Fibroblast of peridontal ligament (primary cell): Measurements from ENCODE around the gene AVPR1B.

Experiments
- DNase-seq: peaks from one replicate; pipeline ENCODE4 v3.0.0-alpha.2; 2010; ENCODE audit errors: extremely low read depth

The AVPR1B gene

GRCh38 chr1:206117151-206117948 is at the start of gene AVPR1B:
TSS of gene AVPR1B (minus strand) at chr1:206117388. CDS start at chr1:206116890, 498 bp downstream.
- peak; percentile 22 for DNase-seq

- DNase-seq, result no peak
Observed at GRCh38 chr1:206145771-206146290, 28.6 kb upstream of the AVPR1B start.

- no peak for DNase-seq
Observed at GRCh38 chr1:206144605-206145004, 27.4 kb upstream of the AVPR1B start.

GRCh38 chr1:206143537-206144172 is 26.5 kb upstream of the AVPR1B start:
- DNase-seq, result no peak

GRCh38 chr1:206142770-206143169 is 25.6 kb upstream of the AVPR1B start:
- no peak for DNase-seq

GRCh38 chr1:206142011-206142410 is 24.8 kb upstream of the AVPR1B start:
- DNase-seq, result no peak

GRCh38 chr1:206136241-206136640 is 19.1 kb upstream of the AVPR1B start:
- no peak for DNase-seq

- DNase-seq, result no peak
Observed at GRCh38 chr1:206135248-206135647, 18.1 kb upstream of the AVPR1B start.

GRCh38 chr1:206133751-206134415 is 16.7 kb upstream of the AVPR1B start:
- peak; percentile 62 for DNase-seq

- no peak for DNase-seq
Observed at GRCh38 chr1:206131037-206131436, 13.8 kb upstream of the AVPR1B start.

- peak; percentile 4 for DNase-seq
Observed at GRCh38 chr1:206128196-206128595, 11.0 kb upstream of the AVPR1B start.

GRCh38 chr1:206127336-206127735 is 10.1 kb upstream of the AVPR1B start:
- no peak for DNase-seq

GRCh38 chr1:206125346-206125745 is 8.2 kb upstream of the AVPR1B start:
- no peak for DNase-seq

GRCh38 chr1:206122686-206123085 is 5.5 kb upstream of the AVPR1B start:
- no peak for DNase-seq

GRCh38 chr1:206121269-206121668 is 4.1 kb upstream of the AVPR1B start:
- no peak for DNase-seq

- no peak for DNase-seq
Observed at GRCh38 chr1:206120406-206120805, 3.2 kb upstream of the AVPR1B start.

- DNase-seq, result peak; percentile 3
Observed at GRCh38 chr1:206116873-206117150, 376 bp downstream of the AVPR1B start.

GRCh38 chr1:206116191-206116872 is 856 bp downstream of the AVPR1B start:
- no peak for DNase-seq

GRCh38 chr1:206115791-206116190 is 1.4 kb downstream of the AVPR1B start:
- DNase-seq, result no peak

- no peak for DNase-seq
Observed at GRCh38 chr1:206114692-206115640, 2.2 kb downstream of the AVPR1B start.
